Measurements from ENCODE around the gene TGM2. TPM values are rescaled to one million over a fixed set of nuclear protein-coding genes. Genes with fewer than 3 reads are reported as not detected.
A peak's percentile ranks its signal among the peaks of the same experiment; 100 is the strongest.

TGM2 gene
- total and polyA plus RNA-seq, 2 donors (not counting 3 experiments of a cell fraction or from before 2014, with no cell fraction given) = 861 to 868 TPM

GRCh38 chr20:38155811-38156210 is 9.3 kb downstream of the TGM2 start:
- Histone ChIP-seq H3K9me1 (replicated peaks; ENCODE audit: control insufficient read depth, extremely low read depth, insufficient read depth, low read length) (no peaks in the 10 kb centered on the region), H3K27ac (ENCODE audit: insufficient read depth, low read depth, low read length) (peak overlapping the region; percentile 100), H3K4me3 (replicated peaks in 1 of 3; ENCODE audit: insufficient read depth in 1 of 3, low read depth in 1 of 3, low read length in 3 of 3) (no peak overlapping the region), H3K27me3 (ENCODE audit: control insufficient read depth in 2 of 2, insufficient read depth in 2 of 2, low read length in 2 of 2) (no peaks in the 10 kb centered on the region), H3K36me3 (ENCODE audit: control insufficient read depth in 2 of 2, extremely low read depth in 1 of 2, insufficient read depth in 2 of 2, low read length in 2 of 2) (peaks cover 38 to 53% of the 10 kb centered on the region in 2 experiments), H3K79me2 (ENCODE audit: control insufficient read depth, insufficient read depth, low read length) (peaks cover 62% of the 10 kb centered on the region), H3K9me3 (replicated peaks; ENCODE audit: control insufficient read depth, insufficient read depth, low read length) (no peaks in the 10 kb centered on the region), H3K9ac (replicated peaks; ENCODE audit: extremely low read depth, insufficient read depth, low read length) (peak overlapping the region; percentile 25), H4K20me1 (replicated peaks; ENCODE audit: control insufficient read depth, extremely low read depth, insufficient read depth, low read length) (no peaks in the 10 kb centered on the region), H3K4me1 (ENCODE audit: control insufficient read depth, extremely low read depth, insufficient read depth, low read length) (peaks cover 93% of the 10 kb centered on the region), H3K4me2 (ENCODE audit: insufficient read depth, low read length) (no peak overlapping the region), H2AFZ (ENCODE audit: low read depth, low read length) (no peak overlapping the region)
- FAIRE-seq (no peak), DNase-seq (ENCODE audit: low read depth, low spot score) (no peak)
- intact Hi-C loops (cut with micrococcal nuclease) (no loop called here), dilution Hi-C loops (cut with MboI; ENCODE audit: extremely low pct_ligation_motif_present, low sequenced_read_pairs) (no loop called here)
- ChIA-PET CTCF (interaction anchor here (1.8 to 4.1 kb wide), 7 partner anchors 8 to 98 kb away, joined by 5 to 27 read pairs (median 15); no protein-coding TSS in a partner anchor), POLR2A (interaction anchor here (1.6 to 1.7 kb wide), 2 partner anchors 10 to 12 kb away, joined by 5 to 8 read pairs; no protein-coding TSS in a partner anchor)
- BruUV-seq (replicated peaks) = no TSS peak
- TF ChIP-seq, protein P1, sequence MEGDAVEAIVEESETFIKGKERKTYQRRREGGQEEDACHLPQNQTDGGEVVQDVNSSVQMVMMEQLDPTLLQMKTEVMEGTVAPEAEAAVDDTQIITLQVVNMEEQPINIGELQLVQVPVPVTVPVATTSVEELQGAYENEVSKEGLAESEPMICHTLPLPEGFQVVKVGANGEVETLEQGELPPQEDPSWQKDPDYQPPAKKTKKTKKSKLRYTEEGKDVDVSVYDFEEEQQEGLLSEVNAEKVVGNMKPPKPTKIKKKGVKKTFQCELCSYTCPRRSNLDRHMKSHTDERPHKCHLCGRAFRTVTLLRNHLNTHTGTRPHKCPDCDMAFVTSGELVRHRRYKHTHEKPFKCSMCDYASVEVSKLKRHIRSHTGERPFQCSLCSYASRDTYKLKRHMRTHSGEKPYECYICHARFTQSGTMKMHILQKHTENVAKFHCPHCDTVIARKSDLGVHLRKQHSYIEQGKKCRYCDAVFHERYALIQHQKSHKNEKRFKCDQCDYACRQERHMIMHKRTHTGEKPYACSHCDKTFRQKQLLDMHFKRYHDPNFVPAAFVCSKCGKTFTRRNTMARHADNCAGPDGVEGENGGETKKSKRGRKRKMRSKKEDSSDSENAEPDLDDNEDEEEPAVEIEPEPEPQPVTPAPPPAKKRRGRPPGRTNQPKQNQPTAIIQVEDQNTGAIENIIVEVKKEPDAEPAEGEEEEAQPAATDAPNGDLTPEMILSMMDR (IDR thresholded peaks at IDR 0.05; ENCODE audit: extremely low read depth in 1 of 2, insufficient read depth in 1 of 2, low read depth in 1 of 2, low read length in 2 of 2) = no peak
- no peak for TF ChIP-seq EZH2 (IDR thresholded peaks at IDR 0.05; ENCODE audit: borderline replicate concordance, low read depth, low read length, severe bottlenecking)
- no peak for TF ChIP-seq GATA2 (IDR thresholded peaks at IDR 0.05; ENCODE audit: insufficient read depth, insufficient read length, low read depth, low read length)
- peak; percentile 13 for TF ChIP-seq POLR2AphosphoS5 (IDR thresholded peaks at IDR 0.05; ENCODE audit: insufficient read depth, low read depth, low read length)
- TF ChIP-seq MAX (IDR thresholded peaks at IDR 0.05; ENCODE audit: insufficient read depth, insufficient read length) = no peak
- no peak for TF ChIP-seq POLR2A (IDR thresholded peaks at IDR 0.05; ENCODE audit: low read depth, low read length)
- TF ChIP-seq JUN (IDR thresholded peaks at IDR 0.05; ENCODE audit: borderline replicate concordance, insufficient read depth, insufficient read length, low read depth) = no peak
